Neutrophil (primary cell): ENCODE measurements around the gene SSR3.
"Not testable (repeated sequence)": the region's sequence is repeated elsewhere in the genome, so short reads cannot be mapped to it uniquely, and the experiment has no call there.

Source experiments
- H3K27ac ChIP-seq: fragments of 200-600 bp; sonication (generic); 2 replicates; pipeline ENCODE4 v1.5.1; 2016; ENCODE audit warnings: mild to moderate bottlenecking, moderate library complexity
- H3K27me3 ChIP-seq: fragments of 200-600 bp; sonication (generic); 2 replicates; pipeline ENCODE4 v1.6.0; 2016; ENCODE audit warnings: mild to moderate bottlenecking
- H3K36me3 ChIP-seq: fragments of 200-600 bp; sonication (generic); 2 replicates; pipeline ENCODE4 v1.5.1; 2017
- H3K4me1 ChIP-seq, 2 experiments: fragments of 200-600 bp in 1 of 2; sonication (generic) in 1 of 2; 1 replicate in 1 of 2; 2 replicates in 1 of 2; pipeline versions ENCODE4 v1.5.1 to v1.6.1; 2013 to 2016; ENCODE audit warnings: low read depth in 1 of 2, low read length in 1 of 2, mild to moderate bottlenecking in 1 of 2, moderate library complexity in 1 of 2; ENCODE audit not compliant: control insufficient read depth in 1 of 2, insufficient read depth in 1 of 2
- H3K4me3 ChIP-seq, 2 experiments: fragments of 200-600 bp in 1 of 2; sonication (generic) in 1 of 2; 1 replicate in 1 of 2; 2 replicates in 1 of 2; pipeline ENCODE4 v1.5.1; 2013 to 2016; ENCODE audit warnings: low read depth in 1 of 2, low read length in 1 of 2, mild to moderate bottlenecking in 1 of 2, moderate library complexity in 1 of 2
- H3K9me3 ChIP-seq: fragments of 200-600 bp; sonication (generic); 2 replicates; pipeline ENCODE4 v1.5.1; 2016
- TF ChIP-seq, protein P1 (sequence below): fragments of 200-600 bp; sonication (generic); IDR thresholded peaks from 2 replicates; pipeline ENCODE4 v1.5.1; 2016; ENCODE audit warnings: antibody characterized with exemption

The SSR3 gene

DNA sequence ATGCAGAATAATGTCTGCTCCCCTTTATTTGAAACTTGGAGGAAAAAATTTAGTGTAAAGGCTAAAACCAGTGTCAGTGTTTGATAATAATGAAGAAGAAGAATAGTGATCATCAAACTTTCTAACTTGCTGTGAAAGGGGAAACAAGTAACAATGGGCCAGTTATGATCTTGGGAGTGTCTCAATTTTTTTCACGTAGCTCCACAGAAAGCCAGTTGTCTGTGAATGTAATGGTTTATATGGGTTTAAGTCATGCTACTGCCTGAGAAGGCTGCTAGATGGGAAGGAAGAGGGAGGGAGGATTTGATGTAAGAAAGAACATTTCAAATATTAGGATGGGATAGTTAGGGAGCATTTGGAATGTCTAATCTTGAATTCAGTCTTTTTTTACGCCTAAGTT is 21.1 kb upstream of the SSR3 start:
- Histone ChIP-seq H3K36me3 (no peaks in the 10 kb centered on the region), H3K27me3 (no peaks in the 10 kb centered on the region), H3K4me1 (peaks cover 0 to 8% of the 10 kb centered on the region in 2 experiments), H3K27ac (no peak overlapping the region), H3K9me3 (no peaks in the 10 kb centered on the region), H3K4me3 (no peak overlapping the region)
- TF ChIP-seq, protein P1, sequence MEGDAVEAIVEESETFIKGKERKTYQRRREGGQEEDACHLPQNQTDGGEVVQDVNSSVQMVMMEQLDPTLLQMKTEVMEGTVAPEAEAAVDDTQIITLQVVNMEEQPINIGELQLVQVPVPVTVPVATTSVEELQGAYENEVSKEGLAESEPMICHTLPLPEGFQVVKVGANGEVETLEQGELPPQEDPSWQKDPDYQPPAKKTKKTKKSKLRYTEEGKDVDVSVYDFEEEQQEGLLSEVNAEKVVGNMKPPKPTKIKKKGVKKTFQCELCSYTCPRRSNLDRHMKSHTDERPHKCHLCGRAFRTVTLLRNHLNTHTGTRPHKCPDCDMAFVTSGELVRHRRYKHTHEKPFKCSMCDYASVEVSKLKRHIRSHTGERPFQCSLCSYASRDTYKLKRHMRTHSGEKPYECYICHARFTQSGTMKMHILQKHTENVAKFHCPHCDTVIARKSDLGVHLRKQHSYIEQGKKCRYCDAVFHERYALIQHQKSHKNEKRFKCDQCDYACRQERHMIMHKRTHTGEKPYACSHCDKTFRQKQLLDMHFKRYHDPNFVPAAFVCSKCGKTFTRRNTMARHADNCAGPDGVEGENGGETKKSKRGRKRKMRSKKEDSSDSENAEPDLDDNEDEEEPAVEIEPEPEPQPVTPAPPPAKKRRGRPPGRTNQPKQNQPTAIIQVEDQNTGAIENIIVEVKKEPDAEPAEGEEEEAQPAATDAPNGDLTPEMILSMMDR = no peak

DNA sequence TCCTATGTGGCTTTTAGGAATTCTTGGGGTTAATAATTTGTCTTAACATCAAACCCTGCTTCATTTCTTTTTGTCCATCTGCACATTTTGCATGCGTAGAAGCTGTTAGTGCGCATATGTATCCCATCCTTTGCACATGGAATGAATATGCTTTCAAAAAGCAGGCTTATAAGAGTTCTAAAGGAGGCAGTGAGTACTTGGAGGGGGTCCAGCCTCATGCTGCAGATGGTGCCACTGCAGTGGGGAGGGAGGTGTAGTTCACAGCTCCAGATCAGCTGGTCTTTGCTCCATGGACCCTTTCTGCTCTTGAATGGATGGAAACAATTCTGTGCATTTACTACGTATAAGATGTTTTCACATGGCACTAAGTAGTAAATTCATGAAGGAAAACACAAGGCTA is 20.7 kb upstream of the SSR3 start:
- no peaks in the 10 kb centered on the region for H3K27me3 ChIP-seq
- H3K4me1 ChIP-seq = peaks cover 0 to 8% of the 10 kb centered on the region in 2 experiments
- no peaks in the 10 kb centered on the region for H3K9me3 ChIP-seq
- H3K27ac ChIP-seq = no peak overlapping the region
- H3K36me3 ChIP-seq = no peaks in the 10 kb centered on the region
- H3K4me3 ChIP-seq = no peak overlapping the region
- TF ChIP-seq, protein P1 = no peak

DNA sequence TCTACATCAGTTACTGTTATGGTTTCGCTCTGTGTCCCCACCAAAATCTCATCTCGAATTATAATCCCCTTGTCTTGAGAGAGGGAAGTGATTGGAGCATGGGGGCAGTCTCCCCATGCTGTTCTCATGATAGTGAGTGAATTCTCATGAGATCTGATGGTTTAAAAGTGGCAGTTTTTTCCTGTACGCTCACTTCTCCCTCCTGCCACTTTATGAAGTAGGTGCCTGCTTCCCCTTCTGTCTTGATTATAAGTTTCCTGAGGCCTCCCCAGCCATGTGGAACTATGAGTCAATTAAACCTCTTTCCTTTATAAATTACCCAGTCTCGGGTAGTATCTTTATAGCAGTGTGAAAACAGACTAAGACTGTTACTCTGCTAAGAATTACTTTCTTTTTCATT is 15.0 kb upstream of the SSR3 start:
- H3K36me3 ChIP-seq, H3K4me1 ChIP-seq, H3K27me3 ChIP-seq, H3K4me3 ChIP-seq, H3K9me3 ChIP-seq, H3K27ac ChIP-seq: not testable (repeated sequence)

DNA sequence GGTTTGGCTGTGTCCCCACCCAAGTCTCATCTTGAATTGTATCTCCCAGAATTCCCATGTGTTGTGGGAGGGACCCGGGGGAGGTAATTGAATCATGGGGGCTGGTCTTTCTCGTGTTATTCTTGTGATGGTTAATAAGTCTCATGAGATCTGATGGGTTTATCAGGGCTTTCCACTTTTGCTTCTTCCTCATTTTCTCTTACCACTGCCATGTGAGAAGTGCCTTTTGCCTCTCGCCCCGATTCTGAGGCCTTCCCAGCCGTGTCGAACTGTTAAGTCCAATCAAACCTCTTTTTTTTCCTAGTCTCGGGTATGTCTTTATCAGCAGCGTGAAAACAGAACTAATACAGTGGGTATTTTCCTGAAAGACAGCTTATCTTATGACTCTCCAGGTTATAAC is 14.1 kb upstream of the SSR3 start:
- H3K4me3 ChIP-seq, H3K36me3 ChIP-seq, H3K27ac ChIP-seq, H3K27me3 ChIP-seq, H3K9me3 ChIP-seq, H3K4me1 ChIP-seq: not testable (repeated sequence)

DNA sequence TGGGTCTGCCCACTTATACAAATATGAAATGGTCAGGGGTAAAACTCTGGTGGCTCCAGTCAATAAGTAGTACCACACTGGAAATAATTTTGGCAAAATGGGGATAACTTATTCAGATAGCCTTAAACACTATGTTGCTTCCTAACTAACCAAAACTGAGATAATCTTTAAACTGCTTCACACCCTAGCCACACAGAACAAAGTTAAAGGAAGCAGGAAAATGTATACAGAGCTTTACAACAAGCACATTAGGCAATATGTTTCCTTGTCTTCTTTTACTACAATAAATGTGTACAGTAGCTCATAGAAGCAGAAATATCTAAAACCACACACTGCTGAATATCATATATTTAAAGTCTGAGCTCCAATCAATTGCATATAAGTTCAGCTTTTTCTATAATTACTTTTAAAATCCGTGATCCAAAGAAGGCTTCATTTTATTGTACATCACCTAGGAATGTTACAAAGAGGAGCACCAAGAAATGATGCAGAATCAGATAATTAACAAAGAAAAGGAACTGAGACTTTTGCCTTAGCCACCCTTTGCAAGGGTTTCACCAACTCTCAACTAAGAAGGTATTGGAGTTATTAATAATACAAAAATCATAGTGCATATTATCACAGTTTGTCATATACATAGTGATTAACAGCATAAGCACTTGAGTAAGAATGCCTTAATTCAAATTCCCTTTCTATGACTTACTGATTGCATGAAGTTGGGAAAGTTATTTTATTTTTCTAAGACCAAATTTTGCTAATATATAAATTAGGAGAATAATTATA is 9.2 kb upstream of the SSR3 start:
- no peaks in the 10 kb centered on the region for H3K9me3 ChIP-seq

DNA sequence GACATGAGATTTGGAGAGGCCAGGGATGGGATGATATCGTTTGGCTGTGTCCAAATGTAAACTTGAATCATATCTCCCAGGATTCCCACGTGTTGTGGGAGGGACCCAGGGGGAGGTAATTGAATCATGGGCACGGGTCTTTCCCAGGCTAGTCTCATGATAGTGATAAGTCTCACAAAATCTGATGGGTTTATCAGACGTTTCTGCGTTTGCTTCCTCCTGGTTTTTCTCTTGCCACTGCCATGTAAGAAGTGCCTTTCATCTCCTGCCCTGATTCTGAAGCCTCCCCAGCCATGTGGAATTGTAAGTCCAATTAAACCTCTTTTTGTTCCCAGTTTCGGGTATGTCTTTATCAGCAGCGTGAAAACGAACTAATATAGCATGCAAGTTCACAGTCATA is 7.6 kb upstream of the SSR3 start:
- not testable (repeated sequence) for H3K9me3 ChIP-seq, H3K27ac ChIP-seq, H3K4me3 ChIP-seq, H3K4me1 ChIP-seq, H3K36me3 ChIP-seq, H3K27me3 ChIP-seq

More for the DNA sequence above, 9.2 kb upstream of the SSR3 start:
- Histone ChIP-seq H3K4me3 (no peak overlapping the region), H3K36me3 (no peaks in the 10 kb centered on the region), H3K27me3 (no peaks in the 10 kb centered on the region), H3K4me1 (no peaks in the 10 kb centered on the region), H3K27ac (no peak overlapping the region)
- TF ChIP-seq, protein P1 = no peak

DNA sequence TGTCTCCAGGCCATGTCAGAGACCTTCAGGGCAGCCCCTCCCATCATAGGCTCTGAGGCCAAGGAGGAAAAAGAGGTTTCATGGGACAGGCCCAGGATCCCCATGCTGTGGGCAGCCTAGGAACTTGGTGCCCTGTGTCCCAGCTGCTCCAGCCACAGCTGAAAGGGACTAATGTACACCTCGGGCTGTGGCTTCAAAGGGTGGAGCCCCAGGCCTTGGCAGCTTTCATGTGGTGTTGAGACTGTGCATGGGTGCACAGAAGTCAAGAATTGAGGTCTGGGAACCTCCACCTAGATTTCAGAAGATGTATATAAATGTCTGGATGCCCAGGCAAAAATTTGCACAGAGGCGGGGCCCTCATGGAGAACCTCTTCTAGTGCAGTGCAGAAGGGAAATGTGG is 6.6 kb upstream of the SSR3 start:
- Histone ChIP-seq H3K27me3 (no peaks in the 10 kb centered on the region), H3K4me1 (no peaks in the 10 kb centered on the region), H3K9me3 (no peaks in the 10 kb centered on the region), H3K4me3 (no peak overlapping the region), H3K36me3 (no peaks in the 10 kb centered on the region), H3K27ac (no peak overlapping the region)
- TF ChIP-seq, protein P1 = no peak
